H9 (cell line): Measurements from ENCODE around the gene PRR7. TPM values are rescaled to one million over a fixed set of nuclear protein-coding genes. Genes with fewer than 3 reads are reported as not detected.

Source experiments
- DNase-seq: peaks from one replicate; pipeline ENCODE4 v3.0.0-alpha.2; 2017
- H2AFZ ChIP-seq: one replicate; pipeline ENCODE4 v1.6.1; 2013; ENCODE audit warnings: mild to moderate bottlenecking, low read length, control low read depth, moderate library complexity
- H2AK5ac ChIP-seq: 2 replicates; pipeline ENCODE4 v1.6.1; 2013; ENCODE audit warnings: low read length, control low read depth, mixed read lengths; ENCODE audit not compliant: insufficient read length
- H2BK120ac ChIP-seq: one replicate; pipeline ENCODE4 v1.6.1; 2013; ENCODE audit warnings: low read depth, mild to moderate bottlenecking, low read length, control low read depth, inconsistent platforms; ENCODE audit not compliant: poor library complexity, severe bottlenecking
- H2BK12ac ChIP-seq: 2 replicates; pipeline ENCODE4 v1.6.1; 2013; ENCODE audit warnings: low read length, control low read depth, mixed read lengths, low read depth; ENCODE audit not compliant: insufficient read length
- H2BK15ac ChIP-seq: 2 replicates; pipeline ENCODE4 v1.6.1; 2013; ENCODE audit warnings: low read depth, low read length, control low read depth
- H2BK20ac ChIP-seq: one replicate; pipeline ENCODE4 v1.6.1; 2013; ENCODE audit warnings: low read depth, mild to moderate bottlenecking, low read length, control low read depth, inconsistent platforms; ENCODE audit not compliant: poor library complexity, severe bottlenecking
- H2BK5ac ChIP-seq: 2 replicates; pipeline ENCODE4 v1.6.1; 2013; ENCODE audit warnings: low read length, control low read depth, mixed read lengths; ENCODE audit not compliant: insufficient read length
- H3K14ac ChIP-seq: 2 replicates; pipeline ENCODE4 v1.6.1; 2013; ENCODE audit warnings: low read length, control low read depth; ENCODE audit not compliant: insufficient read depth
- H3K18ac ChIP-seq: 2 replicates; pipeline ENCODE4 v1.6.1; 2013; ENCODE audit warnings: low read depth, mild to moderate bottlenecking, mixed read lengths, low read length, control low read depth; ENCODE audit not compliant: insufficient read length
- H3K23ac ChIP-seq: 2 replicates; pipeline ENCODE4 v1.6.1; 2013; ENCODE audit warnings: low read length, control low read depth, mixed read lengths, low read depth; ENCODE audit not compliant: insufficient read length
- H3K23me2 ChIP-seq: 2 replicates; pipeline ENCODE4 v1.6.1; 2013; ENCODE audit warnings: low read depth, mild to moderate bottlenecking, mixed read lengths, low read length, control low read depth; ENCODE audit not compliant: insufficient read length, poor library complexity, severe bottlenecking
- H3K27ac ChIP-seq: 2 replicates; pipeline ENCODE4 v1.5.1; 2013; ENCODE audit warnings: low read length, control low read depth, mixed read lengths, low read depth; ENCODE audit not compliant: insufficient read length
- H3K27me3 ChIP-seq: 2 replicates; pipeline ENCODE4 v1.6.1; 2013; ENCODE audit warnings: low read length, control low read depth, inconsistent platforms; ENCODE audit not compliant: insufficient read depth
- H3K4ac ChIP-seq: 2 replicates; pipeline ENCODE4 v1.6.1; 2013; ENCODE audit warnings: low read depth, mild to moderate bottlenecking, control low read depth, inconsistent platforms, low read length, moderate library complexity
- H3K4me1 ChIP-seq: 2 replicates; pipeline ENCODE4 v1.6.1; 2013; ENCODE audit warnings: low read length, control low read depth, inconsistent platforms; ENCODE audit not compliant: insufficient read depth
- H3K4me2 ChIP-seq: 2 replicates; pipeline ENCODE4 v1.6.1; 2013; ENCODE audit warnings: low read length, control low read depth, mixed read lengths; ENCODE audit not compliant: insufficient read length, insufficient read depth
- H3K56ac ChIP-seq: 2 replicates; pipeline ENCODE4 v1.6.1; 2013; ENCODE audit warnings: low read depth, mild to moderate bottlenecking, mixed read lengths, low read length, control low read depth; ENCODE audit not compliant: insufficient read length
- H3K79me1 ChIP-seq: 2 replicates; pipeline ENCODE4 v1.6.1; 2013; ENCODE audit warnings: low read depth, mild to moderate bottlenecking, moderate library complexity, low read length, control low read depth, inconsistent platforms; ENCODE audit not compliant: insufficient read depth, poor library complexity, severe bottlenecking
- H3K79me2 ChIP-seq: 2 replicates; pipeline ENCODE4 v1.6.1; 2013; ENCODE audit warnings: low read length, control low read depth, inconsistent platforms; ENCODE audit not compliant: insufficient read depth
- H3K9ac ChIP-seq: 2 replicates; pipeline ENCODE4 v1.6.1; 2013; ENCODE audit warnings: low read length, control low read depth, mixed read lengths; ENCODE audit not compliant: insufficient read length; ENCODE audit errors: extremely low read depth
- H3K9me3 ChIP-seq: one replicate; pipeline ENCODE4 v1.6.1; 2013; ENCODE audit warnings: low read depth, low read length, inconsistent platforms; ENCODE audit not compliant: control insufficient read depth
- H3T11ph ChIP-seq: one replicate; pipeline ENCODE4 v1.6.1; 2013; ENCODE audit warnings: mild to moderate bottlenecking, low read length, control low read depth, inconsistent platforms
- H4K20me1 ChIP-seq: one replicate; pipeline ENCODE4 v1.6.1; 2013; ENCODE audit not compliant: control insufficient read depth, insufficient read length, insufficient read depth
- H4K5ac ChIP-seq: 2 replicates; pipeline ENCODE4 v1.6.1; 2013; ENCODE audit warnings: low read depth, mild to moderate bottlenecking, mixed read lengths, low read length, control low read depth; ENCODE audit not compliant: insufficient read length
- H4K8ac ChIP-seq: replicated peaks from 2 replicates; pipeline ENCODE4 v1.6.1; 2013; ENCODE audit warnings: low read length, control low read depth, mixed read lengths, low read depth; ENCODE audit not compliant: insufficient read length
- H4K91ac ChIP-seq: 2 replicates; pipeline ENCODE4 v1.6.1; 2013; ENCODE audit warnings: low read depth, mild to moderate bottlenecking, moderate library complexity, mixed read lengths, low read length, control low read depth; ENCODE audit not compliant: insufficient read length
- H3K27ac Mint-ChIP-seq, 3 experiments: 2 replicates in 2 of 3; 3 replicates in 1 of 3; pipeline ENCODE4 v1.8.0; 2020 to 2021; ENCODE audit warnings: mixed read lengths in 3 of 3, mild to moderate bottlenecking in 1 of 3, moderate library complexity in 1 of 3
- H3K27me3 Mint-ChIP-seq: 2 replicates; pipeline ENCODE4 v1.8.0; 2021; ENCODE audit warnings: low read depth, mild to moderate bottlenecking, moderate library complexity, mixed read lengths
- H3K36me3 Mint-ChIP-seq, 3 experiments: 2 replicates in 2 of 3; 3 replicates in 1 of 3; pipeline ENCODE4 v1.8.0; 2020 to 2021; ENCODE audit warnings: low read depth in 3 of 3, mixed read lengths in 3 of 3; ENCODE audit not compliant: insufficient read depth in 1 of 3
- H3K4me1 Mint-ChIP-seq, 2 experiments: 2 replicates each; pipeline ENCODE4 v1.8.0; 2020; ENCODE audit warnings: mixed read lengths in 2 of 2
- H3K4me3 Mint-ChIP-seq, 2 experiments: 2 replicates in 1 of 2; 3 replicates in 1 of 2; pipeline ENCODE4 v1.8.0; 2020 to 2021; ENCODE audit warnings: mild to moderate bottlenecking in 2 of 2, mixed read lengths in 2 of 2, moderate library complexity in 1 of 2
- H3K9me3 Mint-ChIP-seq, 2 experiments: 2 replicates in 1 of 2; 3 replicates in 1 of 2; pipeline ENCODE4 v1.8.0; 2020; ENCODE audit warnings: mild to moderate bottlenecking in 2 of 2, mixed read lengths in 2 of 2, moderate library complexity in 1 of 2
- CTCF ChIP-seq: fragments of 200-600 bp; sonication (generic); conservative IDR thresholded peaks from 3 replicates; pipeline ENCODE4 v1.8.0; 2021; ENCODE audit warnings: antibody characterized with exemption, mild to moderate bottlenecking
- WGBS: extraction: QIAGEN DNeasy Blood & Tissue Kit; methylation state at CpG from one replicate; pipeline ENCODE4 v1.1.7; 2013; ENCODE audit warnings: missing lambda C conversion rate, low lambda C conversion rate, mixed read lengths; ENCODE audit not compliant: insufficient read length; ENCODE audit errors: extremely low coverage; 5-methylcytosine and 5-hydroxymethylcytosine counted together
- total RNA-seq: library from RNA; stranded (reverse); gene quantifications from 2 replicates; pipeline ENCODE4 v1.2.1, GENCODE V29; 2021

PRR7 gene
- total RNA-seq, 1 experiment from 2014 or later = 9.6 TPM

GRCh38 chr5:177497292-177498012, 50.8 kb downstream of the PRR7 start, which contains the start of gene PDLIM7:
Gene PDLIM7, minus strand, starts transcription at chr5:177497604. Its CDS starts 1,092 bp downstream, at chr5:177496512.
- no peak within 1 kb of the TSS for H2BK5ac ChIP-seq
- no CpG with 5 or more reads among the region's 73 CpGs for WGBS
- H3T11ph ChIP-seq = peak within 1 kb of the TSS; percentile 22
- no peaks in the 10 kb centered on the region for H3K79me2 ChIP-seq
- H4K20me1 ChIP-seq = no peaks in the 10 kb centered on the region
- H3K4ac ChIP-seq = peak within 1 kb of the TSS; percentile 87; the same call in 1 of the 2 replicates
- H2BK20ac ChIP-seq = no peak within 1 kb of the TSS
- peaks cover 4% of the 10 kb centered on the region for H3K23me2 ChIP-seq
- no peak within 1 kb of the TSS for H2AFZ ChIP-seq
- no peaks in the 10 kb centered on the region for H3K9me3 ChIP-seq
- H3K4me3 Mint-ChIP-seq = peak within 1 kb of the TSS; percentile 75 to 89
- peak within 1 kb of the TSS; percentile 95 for H3K18ac ChIP-seq
- H3K79me1 ChIP-seq = no peaks in the 10 kb centered on the region
- no peak within 1 kb of the TSS for H4K5ac ChIP-seq
- H3K27ac Mint-ChIP-seq = peak within 1 kb of the TSS; percentile 95 to 98 (median 95); a peak in 5 of 7 replicates
- H3K27me3 Mint-ChIP-seq = peaks cover 29% of the 10 kb centered on the region
- H3K23ac ChIP-seq = no peak within 1 kb of the TSS
- peak within 1 kb of the TSS; percentile 60 for H3K9ac ChIP-seq
- H3K27me3 ChIP-seq = no peaks in the 10 kb centered on the region; the same call in 1 of the 2 replicates
- peaks cover 38 to 59% of the 10 kb centered on the region in 2 experiments for H3K4me1 Mint-ChIP-seq
- TF ChIP-seq CTCF = no peak
- H4K91ac ChIP-seq = peak within 1 kb of the TSS; percentile 87
- peak within 1 kb of the TSS; percentile 98 for H3K14ac ChIP-seq
- no peak within 1 kb of the TSS for H3K56ac ChIP-seq
- peak within 1 kb of the TSS; percentile 53 for H3K4me2 ChIP-seq
- H3K27ac ChIP-seq = no peak within 1 kb of the TSS
- H3K9me3 Mint-ChIP-seq = no peaks in the 10 kb centered on the region
- peak; percentile 98 for DNase-seq
- H2BK12ac ChIP-seq = no peak within 1 kb of the TSS
- peaks cover 12 to 18% (median 18%) of the 10 kb centered on the region in 3 experiments for H3K36me3 Mint-ChIP-seq
- H4K8ac ChIP-seq = no peak within 1 kb of the TSS
- no peak within 1 kb of the TSS for H2AK5ac ChIP-seq
- H2BK15ac ChIP-seq = 0 out of 2 replicates have a peak within 1 kb of the TSS, but pooled peaks have one; percentile 28
- peak within 1 kb of the TSS; percentile 74 for H2BK120ac ChIP-seq
- peaks cover 5% of the 10 kb centered on the region; the same call in 1 of the 2 replicates for H3K4me1 ChIP-seq
